Measurements from ENCODE around the gene CCDC40. TPM values are rescaled to one million over a fixed set of nuclear protein-coding genes. Genes with fewer than 3 reads are reported as not detected.

Gene CCDC40
- total and polyA plus RNA-seq, 9 of the 15 experiments (the other 6 are each of a cell fraction or from before 2014, with no cell fraction given), result 0.07 to 0.33 TPM; not detected in 7

- no peak for TF ChIP-seq UBTF (IDR thresholded peaks at IDR 0.05; ENCODE audit: borderline replicate concordance in 1 of 2, low read depth in 2 of 2, low read length in 2 of 2)
- TF ChIP-seq CBX2 (IDR thresholded peaks at IDR 0.05; ENCODE audit: insufficient read depth, low read length, poor library complexity, severe bottlenecking), result no peak
- no peak for TF ChIP-seq BRF2 (IDR thresholded peaks at IDR 0.05; ENCODE audit: borderline replicate concordance, insufficient read depth, insufficient read length)
- no peak for TF ChIP-seq SMARCA5 (IDR thresholded peaks at IDR 0.05)
- peak; percentile 78 for TF ChIP-seq SIN3B (IDR thresholded peaks at IDR 0.05; ENCODE audit: low read depth)
- peak; percentile 39; the same call in 1 of the 2 replicates for TF ChIP-seq FOSL1 (tag; conservative IDR thresholded peaks at IDR 0.05)
- TF ChIP-seq VEZF1 (CRISPR knock-in tag; IDR thresholded peaks at IDR 0.05), result peak; percentile 75
- TF ChIP-seq ZNF318 (IDR thresholded peaks at IDR 0.05; ENCODE audit: borderline replicate concordance in 1 of 2, low read depth in 1 of 2), result no peak
- TF ChIP-seq SMARCB1 (IDR thresholded peaks at IDR 0.05; ENCODE audit: insufficient read length, low read depth), result no peak
- no peak for TF ChIP-seq HDGF (IDR thresholded peaks at IDR 0.05)
- no peak for TF ChIP-seq SREBF2 (CRISPR knock-in tag; IDR thresholded peaks at IDR 0.05)
- no peak for TF ChIP-seq ZC3H4 (CRISPR knock-in tag; IDR thresholded peaks at IDR 0.05; ENCODE audit: borderline replicate concordance)
These were observed 64.8 kb downstream of the CCDC40 start, which contains the start of gene GAA (continued) for GRCh38 chr17:80101011-80101945.

All from K562 (cell line).